Right ventricle myocardium superior (tissue), 1 donor: ENCODE measurements around the gene ZNF283. TPM values are rescaled to one million over a fixed set of nuclear protein-coding genes. Genes with fewer than 3 reads are reported as not detected.
"Not testable (repeated sequence)": the region's sequence is repeated elsewhere in the genome, so short reads cannot be mapped to it uniquely, and the experiment has no call there.

Experiments used
- ATAC-seq: fragments of 200-7000 bp; cut with Tn5 transposase; one replicate; pipeline ENCODE4 v1.9.1; 2020; ENCODE audit warnings: mild to moderate bottlenecking; ENCODE audit not compliant: poor library complexity
- DNase-seq: peaks from one replicate; pipeline ENCODE4 v3.0.0-alpha.2; 2020
- intact Hi-C: fragments of 100-400 bp; cut with DNase I; formaldehyde crosslinking; loops from one replicate; pipeline ENCODE4 v1.11.2; 2022
- total RNA-seq: library from RNA; stranded (reverse); fragmentation: NEBNext Ultra II Directional; extraction: Animal tissue kit (Norgen Biotek cat#: 25700); gene quantifications from one replicate; pipeline ENCODE4 v1.2.1, GENCODE V29; 2021
- donor health status: DM: no; HTN: yes; CAD: no; lungs with severe emphysema.

The ZNF283 gene
- total RNA-seq, 1 donor from 2014 or later, result 9.0 TPM

GRCh38 chr19:43820884-43821215 lies 6.3 kb upstream of the ZNF283 start:
- no peak for ATAC-seq
- intact Hi-C loops, result no loop called here
- DNase-seq, result no peak

- DNase-seq, intact Hi-C loops, ATAC-seq: not testable (repeated sequence)
Measured at GRCh38 chr19:43823856-43824255, 3.3 kb upstream of the ZNF283 start.

- ATAC-seq, DNase-seq, intact Hi-C loops: not testable (repeated sequence)
Measured at GRCh38 chr19:43824572-43824971, 2.5 kb upstream of the ZNF283 start.

GRCh38 chr19:43839139-43839538 lies 12.0 kb downstream of the ZNF283 start:
- no peak for ATAC-seq
- DNase-seq, result no peak
- intact Hi-C loops, result no loop called here

- ATAC-seq, result no peak
- intact Hi-C loops, result no loop called here
Measured at GRCh38 chr19:43842007-43842406, 14.9 kb downstream of the ZNF283 start.

GRCh38 chr19:43847246-43847645 lies 20.1 kb downstream of the ZNF283 start:
- ATAC-seq, result no peak
- intact Hi-C loops, result no loop called here
- no peak for DNase-seq

More at GRCh38 chr19:43842007-43842406, 14.9 kb downstream of the ZNF283 start:
- no peak for DNase-seq

- ATAC-seq (no peak), DNase-seq (no peak)
- intact Hi-C loops, result no loop called here
Measured at GRCh38 chr19:43847884-43848283, 20.8 kb downstream of the ZNF283 start.

GRCh38 chr19:43848821-43849220 lies 21.7 kb downstream of the ZNF283 start:
- DNase-seq (no peak), ATAC-seq (no peak)
- intact Hi-C loops, result no loop called here

- no peak for DNase-seq
- intact Hi-C loops, result no loop called here
- ATAC-seq, result no peak
Measured at GRCh38 chr19:43858174-43858573, 31.1 kb downstream of the ZNF283 start.

GRCh38 chr19:43866923-43867322 lies 39.8 kb downstream of the ZNF283 start:
- DNase-seq, intact Hi-C loops, ATAC-seq: not testable (repeated sequence)

GRCh38 chr19:43872547-43873336 lies 45.6 kb downstream of the ZNF283 start:
- no peak for ATAC-seq
- no peak for DNase-seq
- intact Hi-C loops, result no loop called here

GRCh38 chr19:43880483-43880882 lies 53.4 kb downstream of the ZNF283 start:
- ATAC-seq (no peak), DNase-seq (no peak)
- intact Hi-C loops, result no loop called here

- DNase-seq (no peak), ATAC-seq (no peak)
- intact Hi-C loops, result no loop called here
Measured at GRCh38 chr19:43883864-43884263, 56.7 kb downstream of the ZNF283 start, which contains the start of gene ZNF404. Gene ZNF404, minus strand, starts transcription at chr19:43883964.

- ATAC-seq (no peak), DNase-seq (no peak)
- intact Hi-C loops, result no loop called here
Measured at GRCh38 chr19:43895727-43896308, 68.7 kb downstream of the ZNF283 start.

Other genes with a start within 250 kb of the ZNF283 start
- gene IRGQ, start 231.2 kb upstream of the ZNF283 start, total RNA-seq, result 16.7 TPM
- gene ZNF576, start 230.7 kb upstream of the ZNF283 start, total RNA-seq, result 12.3 TPM
- gene SRRM5, start 215.2 kb upstream of the ZNF283 start, total RNA-seq, result 0.13 TPM
- gene ZNF428, start 207.7 kb upstream of the ZNF283 start, total RNA-seq, result 32.5 TPM
- 8.0 TPM for gene CADM4, start 187.5 kb upstream of the ZNF283 start, total RNA-seq
- gene PLAUR, start 157.2 kb upstream of the ZNF283 start, total RNA-seq, result 3.4 TPM
- not detected for gene IRGC, start 111.2 kb upstream of the ZNF283 start, total RNA-seq
- 15.7 TPM for gene SMG9, start 72.4 kb upstream of the ZNF283 start, total RNA-seq
- gene KCNN4, start 46.3 kb upstream of the ZNF283 start, total RNA-seq, result 0.19 TPM
- gene LYPD5, start 24.9 kb upstream of the ZNF283 start, total RNA-seq, result 0.89 TPM
- 7.6 TPM for gene ZNF404, start 56.6 kb downstream of the ZNF283 start, total RNA-seq
- 6.1 TPM for gene ZNF45, start 108.0 kb downstream of the ZNF283 start, total RNA-seq
- 3.6 TPM for gene ZNF221, start 123.9 kb downstream of the ZNF283 start, total RNA-seq
- 6.5 TPM for gene ZNF155, start 156.9 kb downstream of the ZNF283 start, total RNA-seq
- 2.7 TPM for gene ZNF230, start 175.6 kb downstream of the ZNF283 start, total RNA-seq
- gene ZNF222, start 198.1 kb downstream of the ZNF283 start, total RNA-seq, result 2.9 TPM
- 2.3 TPM for gene ZNF223, start 224.7 kb downstream of the ZNF283 start, total RNA-seq
- 1.6 TPM for gene ZNF284, start 244.8 kb downstream of the ZNF283 start, total RNA-seq